Activated CD8-positive, alpha-beta memory T cell treated with anti-CD3 and anti-CD28 coated beads, Interleukin-2, amount 10 ng/mL, durations not matched to agents 7 days and 5 days (primary cell): ENCODE measurements around the gene OR7C1. TPM values are rescaled to one million over a fixed set of nuclear protein-coding genes. Genes with fewer than 3 reads are reported as not detected.

Source experiments
- ATAC-seq: fragments of 150-1000 bp; cut with Tn5 transposase; one replicate; pipeline ENCODE4 v1.10.0; 2021; ENCODE audit warnings: moderate library complexity
- CTCF ChIA-PET: fragments of 350-600 bp; sonication (Branson Sonifier 250); formaldehyde crosslinking; loops from one replicate; lab custom pipeline; 2021; ENCODE audit warnings: antibody characterized with exemption; lab: Charles Lee
- DNase-seq: peaks from one replicate; pipeline ENCODE4 v3.0.0-alpha.2; 2020
- H3K27ac Mint-ChIP-seq: one replicate; pipeline ENCODE4 v1.8.0; 2021; ENCODE audit warnings: mild to moderate bottlenecking, mixed read lengths
- H3K27me3 Mint-ChIP-seq: one replicate; pipeline ENCODE4 v1.8.0; 2021; ENCODE audit warnings: mixed read lengths
- H3K36me3 Mint-ChIP-seq: one replicate; pipeline ENCODE4 v1.8.0; 2021; ENCODE audit warnings: mild to moderate bottlenecking, mixed read lengths
- H3K4me1 Mint-ChIP-seq: one replicate; pipeline ENCODE4 v1.8.0; 2021; ENCODE audit warnings: mixed read lengths
- H3K4me3 Mint-ChIP-seq: one replicate; pipeline ENCODE4 v1.8.0; 2021; ENCODE audit warnings: mild to moderate bottlenecking, moderate library complexity, mixed read lengths
- H3K9me3 Mint-ChIP-seq: one replicate; pipeline ENCODE4 v1.8.0; 2022; ENCODE audit warnings: low read depth, mixed read lengths
- total RNA-seq, 2 experiments: library from RNA; stranded (reverse); gene quantifications; one replicate each; pipeline ENCODE4 v1.2.3, GENCODE V29; 2021

Gene OR7C1
- total RNA-seq: not detected

DNA sequence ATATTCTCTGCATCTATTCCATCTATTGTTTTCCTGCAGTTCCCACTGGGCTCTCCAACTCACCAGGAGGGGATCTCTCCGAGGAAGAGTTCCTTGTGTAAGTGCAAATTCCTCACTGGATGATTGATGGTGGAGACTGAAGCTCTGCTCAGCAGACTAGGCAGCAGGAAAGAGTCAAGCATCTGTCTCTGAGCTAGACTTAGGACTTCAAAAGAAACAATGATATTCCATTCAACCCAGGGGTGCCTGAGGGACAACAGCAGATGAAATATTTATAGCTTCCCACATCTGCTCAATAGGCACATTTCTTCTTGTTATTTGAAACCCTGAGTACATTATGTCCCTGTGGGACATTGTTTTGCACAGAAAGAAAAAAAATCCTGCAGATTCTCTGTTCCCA, at the start of gene OR7C1, which contains the start of gene OR7A5:
TSS of gene OR7C1 (minus strand) at position 175 of the 400 bp plus-strand sequence. CDS start 35,049 bp downstream, outside the sequence.
TSS of gene OR7A5 (minus strand) at position 175 of the 400 bp plus-strand sequence. CDS start 6,944 bp downstream, outside the sequence.
- Mint-ChIP-seq H3K4me1 (no peaks in the 10 kb centered on the region), H3K27ac (no peak within 1 kb of the TSS), H3K27me3 (no peaks in the 10 kb centered on the region), H3K9me3 (no peaks in the 10 kb centered on the region), H3K36me3 (no peaks in the 10 kb centered on the region), H3K4me3 (no peak within 1 kb of the TSS)
- no peak for DNase-seq
- CTCF ChIA-PET: no interaction called here
- ATAC-seq: no peak

DNA sequence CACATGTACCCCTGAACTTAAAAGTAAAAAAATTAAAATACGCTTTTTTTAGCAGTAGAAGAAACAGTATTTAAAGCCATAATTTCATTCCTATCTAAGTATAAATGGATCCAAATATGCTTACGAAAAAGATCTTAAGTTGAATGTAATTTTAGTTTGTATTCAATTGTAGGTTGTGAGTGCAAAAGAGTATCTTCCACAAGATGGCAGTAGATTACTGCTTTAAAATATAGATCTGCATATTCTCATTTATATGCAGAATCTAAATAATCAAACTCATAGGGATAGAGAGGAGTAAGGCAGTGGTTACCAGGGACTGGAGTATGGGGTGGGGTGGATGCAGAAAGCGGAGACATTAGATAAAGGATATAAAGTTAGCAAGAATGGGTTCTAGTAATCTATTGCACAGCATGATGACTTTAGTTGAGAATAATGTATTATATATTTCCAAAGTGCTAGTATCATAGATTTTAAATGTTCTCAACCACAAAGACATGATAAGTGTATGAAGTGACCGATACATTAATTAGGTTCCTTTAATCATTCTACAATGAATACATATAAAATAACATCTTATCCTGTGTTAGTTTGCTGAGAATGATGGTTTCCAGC, 36.7 kb upstream of the OR7C1 start:
- ATAC-seq (no peak), DNase-seq (no peak)
- H3K27ac Mint-ChIP-seq: no peak overlapping the region
- no peaks in the 10 kb centered on the region for H3K9me3 Mint-ChIP-seq
- no peaks in the 10 kb centered on the region for H3K36me3 Mint-ChIP-seq
- CTCF ChIA-PET: no interaction called here
- H3K4me1 Mint-ChIP-seq: no peaks in the 10 kb centered on the region
- no peak overlapping the region for H3K4me3 Mint-ChIP-seq
- H3K27me3 Mint-ChIP-seq: peaks cover 3% of the 10 kb centered on the region

- no peaks in the 10 kb centered on the region for H3K9me3 Mint-ChIP-seq
- H3K27me3 Mint-ChIP-seq: peaks cover 6% of the 10 kb centered on the region
- CTCF ChIA-PET: interaction anchor here (0.6 kb wide), 1 partner anchor 1650 kb away, joined by 3 read pairs; no protein-coding TSS in a partner anchor
- no peak for ATAC-seq
- H3K4me3 Mint-ChIP-seq: no peak overlapping the region
- no peak for DNase-seq
- no peak overlapping the region for H3K27ac Mint-ChIP-seq
- H3K4me1 Mint-ChIP-seq: no peaks in the 10 kb centered on the region
- no peaks in the 10 kb centered on the region for H3K36me3 Mint-ChIP-seq
These were observed 33.5 kb upstream of the OR7C1 start for GRCh38 chr19:14868497-14868896.

- ATAC-seq (no peak), DNase-seq (no peak)
- CTCF ChIA-PET: no interaction called here
- Mint-ChIP-seq H3K9me3 (no peaks in the 10 kb centered on the region), H3K4me1 (no peaks in the 10 kb centered on the region), H3K36me3 (no peaks in the 10 kb centered on the region), H3K27ac (no peak within 1 kb of the TSS), H3K27me3 (peaks cover 9% of the 10 kb centered on the region), H3K4me3 (no peak within 1 kb of the TSS)
These were observed 13.8 kb upstream of the OR7C1 start, which contains the start of gene OR7A10 for GRCh38 chr19:14848822-14849221. OR7A10 (minus strand) TSS chr19:14848922; CDS start chr19:14841877, 7,045 bp downstream.

DNA sequence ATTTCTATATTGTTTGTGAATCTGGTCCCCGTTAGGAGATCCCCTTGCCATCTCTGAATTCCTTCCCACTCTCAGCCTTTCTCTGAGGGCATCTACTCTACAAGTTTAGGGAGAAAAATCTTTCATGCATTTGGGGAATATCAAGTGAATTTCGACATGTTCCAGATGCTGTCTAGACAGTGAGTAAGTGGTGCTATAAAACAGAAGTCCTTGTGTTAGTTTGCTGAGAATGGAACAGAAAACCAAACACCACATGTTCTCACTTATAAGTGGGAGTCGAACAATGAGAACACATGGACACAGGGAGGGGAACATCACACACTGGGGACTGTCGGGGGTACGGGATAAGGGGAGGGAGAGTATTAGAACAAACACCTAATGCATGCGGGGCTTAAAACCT, 8.6 kb upstream of the OR7C1 start:
- CTCF ChIA-PET: no interaction called here
- peaks cover 7% of the 10 kb centered on the region for H3K27me3 Mint-ChIP-seq
- H3K27ac Mint-ChIP-seq: no peak overlapping the region
- H3K4me1 Mint-ChIP-seq: no peaks in the 10 kb centered on the region
- no peak overlapping the region for H3K4me3 Mint-ChIP-seq
- DNase-seq (no peak), ATAC-seq (no peak)
- no peaks in the 10 kb centered on the region for H3K9me3 Mint-ChIP-seq
- H3K36me3 Mint-ChIP-seq: no peaks in the 10 kb centered on the region

GRCh38 chr19:14843169-14843568, 8.2 kb upstream of the OR7C1 start:
- no peaks in the 10 kb centered on the region for H3K4me1 Mint-ChIP-seq
- H3K9me3 Mint-ChIP-seq: no peaks in the 10 kb centered on the region
- no peak overlapping the region for H3K27ac Mint-ChIP-seq
- CTCF ChIA-PET: no interaction called here
- H3K27me3 Mint-ChIP-seq: peaks cover 7% of the 10 kb centered on the region
- DNase-seq: no peak
- no peak overlapping the region for H3K4me3 Mint-ChIP-seq
- H3K36me3 Mint-ChIP-seq: no peaks in the 10 kb centered on the region
- ATAC-seq: no peak

GRCh38 chr19:14840206-14840605, 5.2 kb upstream of the OR7C1 start:
- Mint-ChIP-seq H3K4me3 (no peak overlapping the region), H3K36me3 (no peaks in the 10 kb centered on the region), H3K9me3 (no peaks in the 10 kb centered on the region), H3K27me3 (peaks cover 7% of the 10 kb centered on the region), H3K4me1 (no peaks in the 10 kb centered on the region), H3K27ac (no peak overlapping the region)
- ATAC-seq: no peak
- DNase-seq: no peak
- CTCF ChIA-PET: no interaction called here

- ATAC-seq (no peak), DNase-seq (no peak)
- no peaks in the 10 kb centered on the region for H3K9me3 Mint-ChIP-seq
- H3K27me3 Mint-ChIP-seq: peaks cover 4% of the 10 kb centered on the region
- no peaks in the 10 kb centered on the region for H3K36me3 Mint-ChIP-seq
- no peaks in the 10 kb centered on the region for H3K4me1 Mint-ChIP-seq
- H3K27ac Mint-ChIP-seq: no peak overlapping the region
- CTCF ChIA-PET: no interaction called here
- no peak overlapping the region for H3K4me3 Mint-ChIP-seq
These were observed 2.4 kb upstream of the OR7C1 start for GRCh38 chr19:14837391-14837790.

- Mint-ChIP-seq H3K9me3 (no peaks in the 10 kb centered on the region), H3K4me3 (no peak overlapping the region), H3K4me1 (no peaks in the 10 kb centered on the region), H3K27ac (no peak overlapping the region), H3K27me3 (peaks cover 13% of the 10 kb centered on the region), H3K36me3 (no peaks in the 10 kb centered on the region)
- CTCF ChIA-PET: no interaction called here
- no peak for DNase-seq
- ATAC-seq: no peak
These were observed 4.3 kb downstream of the OR7C1 start for GRCh38 chr19:14830702-14831101.

- DNase-seq: no peak
- CTCF ChIA-PET: no interaction called here
These were observed 9.0 kb downstream of the OR7C1 start for GRCh38 chr19:14826006-14826405.

GRCh38 chr19:14821937-14822336, 13.0 kb downstream of the OR7C1 start:
- Mint-ChIP-seq H3K4me1 (no peaks in the 10 kb centered on the region), H3K36me3 (no peaks in the 10 kb centered on the region), H3K9me3 (no peaks in the 10 kb centered on the region), H3K27me3 (peaks cover 8% of the 10 kb centered on the region), H3K27ac (no peak overlapping the region), H3K4me3 (no peak overlapping the region)
- CTCF ChIA-PET: no interaction called here
- ATAC-seq: no peak
- no peak for DNase-seq

More at GRCh38 chr19:14826006-14826405, 9.0 kb downstream of the OR7C1 start:
- Mint-ChIP-seq H3K27me3 (peaks cover 16% of the 10 kb centered on the region), H3K36me3 (no peaks in the 10 kb centered on the region), H3K9me3 (no peaks in the 10 kb centered on the region), H3K27ac (no peak overlapping the region), H3K4me1 (no peaks in the 10 kb centered on the region), H3K4me3 (no peak overlapping the region)
- no peak for ATAC-seq

DNA sequence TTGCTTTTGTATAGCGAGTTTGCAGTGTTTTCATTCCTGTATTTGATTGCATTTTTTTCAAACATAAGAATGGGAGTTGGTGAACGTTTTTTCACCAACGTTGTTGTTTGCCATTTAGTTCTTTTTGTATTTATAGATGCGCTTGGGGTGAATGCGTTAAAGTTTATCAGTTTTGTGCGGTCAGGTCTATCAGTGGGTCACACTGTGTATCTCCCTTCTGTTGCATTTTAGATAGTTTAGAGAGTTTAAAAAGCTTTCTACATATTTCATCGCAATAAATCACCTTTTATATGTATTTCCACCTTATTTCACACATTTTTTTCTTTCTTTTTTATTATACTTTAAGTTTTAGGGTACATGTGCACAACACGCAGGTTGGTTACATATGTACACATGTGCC, 16.4 kb downstream of the OR7C1 start:
- ATAC-seq: no peak
- Mint-ChIP-seq H3K9me3 (no peaks in the 10 kb centered on the region), H3K27ac (no peak overlapping the region)

GRCh38 chr19:14817052-14817451, 17.9 kb downstream of the OR7C1 start:
- Mint-ChIP-seq H3K9me3 (no peaks in the 10 kb centered on the region), H3K4me3 (no peak overlapping the region), H3K4me1 (no peaks in the 10 kb centered on the region), H3K27me3 (no peaks in the 10 kb centered on the region), H3K27ac (no peak overlapping the region), H3K36me3 (no peaks in the 10 kb centered on the region)
- ATAC-seq (no peak), DNase-seq (no peak)
- CTCF ChIA-PET: no interaction called here

More for the DNA sequence above, 16.4 kb downstream of the OR7C1 start:
- no peak overlapping the region for H3K4me3 Mint-ChIP-seq
- CTCF ChIA-PET: no interaction called here
- H3K27me3 Mint-ChIP-seq: no peaks in the 10 kb centered on the region
- no peak for DNase-seq
- H3K4me1 Mint-ChIP-seq: no peaks in the 10 kb centered on the region
- H3K36me3 Mint-ChIP-seq: no peaks in the 10 kb centered on the region

GRCh38 chr19:14814982-14815652, 19.9 kb downstream of the OR7C1 start:
- H3K27me3 Mint-ChIP-seq: no peaks in the 10 kb centered on the region

More at GRCh38 chr19:14814982-14815652, 19.9 kb downstream of the OR7C1 start:
- Mint-ChIP-seq H3K9me3 (no peaks in the 10 kb centered on the region), H3K4me1 (no peaks in the 10 kb centered on the region), H3K4me3 (no peak overlapping the region), H3K36me3 (no peaks in the 10 kb centered on the region), H3K27ac (no peak overlapping the region)
- no peak for DNase-seq
- no peak for ATAC-seq
- CTCF ChIA-PET: no interaction called here
